K562 (cell line): ENCODE measurements around the gene PCDH9.

ENCODE experiments used
- CBFA2T2 ChIP-seq: fragments of 450-650 bp; conservative IDR thresholded peaks from 2 replicates; pipeline ENCODE4 v1.6.1; 2017; ENCODE audit warnings: mild to moderate bottlenecking
- ESRRA ChIP-seq: fragments of 450-650 bp; IDR thresholded peaks from 2 replicates; pipeline ENCODE4 v1.6.1; 2014; ENCODE audit warnings: low read depth, mild to moderate bottlenecking, moderate library complexity, borderline replicate concordance
- GATA2 ChIP-seq: sonication (generic); formaldehyde crosslinking; IDR thresholded peaks from 2 replicates; pipeline ENCODE4 v1.4.0; 2020; ENCODE audit warnings: mild to moderate bottlenecking, missing genetic modification reagents
- KLF6 ChIP-seq: fragments of 250-450 bp; sonication (Bioruptor Pico); IDR thresholded peaks from 2 replicates; pipeline ENCODE4 v1.4.0; 2020; ENCODE audit warnings: mild to moderate bottlenecking, moderate library complexity, borderline replicate concordance
- MEF2D ChIP-seq: conservative IDR thresholded peaks from 2 replicates; pipeline ENCODE4 v1.6.1; 2016; ENCODE audit warnings: low read depth, missing genetic modification characterization, missing compliant biosample characterization
- NFRKB ChIP-seq: fragments of 450-650 bp; IDR thresholded peaks from 2 replicates; pipeline ENCODE4 v1.6.1; 2016; ENCODE audit warnings: low read depth
- PHF8 ChIP-seq: fragments of 200-600 bp; sonication (generic); IDR thresholded peaks from 2 replicates; pipeline ENCODE4 v1.6.1; 2012; ENCODE audit warnings: mixed run types, mild to moderate bottlenecking, inconsistent platforms, low read length, moderate library complexity, borderline replicate concordance
- PRPF4 ChIP-seq: fragments of 200-400 bp; formaldehyde crosslinking; IDR thresholded peaks from one replicate; pipeline ENCODE4 v1.6.1; 2017; ENCODE audit warnings: low read length, low read depth, mild to moderate bottlenecking; ENCODE audit not compliant: insufficient read depth, poor library complexity, severe bottlenecking
- RBBP5 ChIP-seq: fragments of 200-600 bp; sonication (generic); IDR thresholded peaks from 2 replicates; pipeline ENCODE4 v1.6.1; 2012; ENCODE audit warnings: borderline replicate concordance, mild to moderate bottlenecking, low read length, control low read depth, inconsistent platforms; ENCODE audit not compliant: insufficient read depth, poor library complexity, severe bottlenecking
- SMARCE1 ChIP-seq: fragments of 450-650 bp; IDR thresholded peaks from 2 replicates; pipeline ENCODE4 v1.7.1; 2016; ENCODE audit warnings: mild to moderate bottlenecking
- ZFP30 ChIP-seq: fragments of 250-450 bp; sonication (Bioruptor Pico); IDR thresholded peaks from 2 replicates; pipeline ENCODE4 v1.8.0; 2022; ENCODE audit warnings: moderate library complexity, mild to moderate bottlenecking, inconsistent platforms, borderline replicate concordance
- TF ChIP-seq, protein P1 (sequence below): sonication (generic); formaldehyde crosslinking; IDR thresholded peaks from 2 replicates; pipeline ENCODE4 v1.9.0; 2022; ENCODE audit warnings: mild to moderate bottlenecking, missing genetic modification reagents
- TF ChIP-seq, protein P2 (sequence below): fragments of 450-650 bp; IDR thresholded peaks from 2 replicates; pipeline ENCODE4 v1.6.1; 2016; ENCODE audit warnings: missing biosample characterization, missing genetic modification characterization
- TF ChIP-seq, protein P3 (sequence below): fragments of 250-450 bp; sonication (Bioruptor Pico); IDR thresholded peaks from 2 replicates; pipeline ENCODE4 v1.5.0; 2021

DNA sequence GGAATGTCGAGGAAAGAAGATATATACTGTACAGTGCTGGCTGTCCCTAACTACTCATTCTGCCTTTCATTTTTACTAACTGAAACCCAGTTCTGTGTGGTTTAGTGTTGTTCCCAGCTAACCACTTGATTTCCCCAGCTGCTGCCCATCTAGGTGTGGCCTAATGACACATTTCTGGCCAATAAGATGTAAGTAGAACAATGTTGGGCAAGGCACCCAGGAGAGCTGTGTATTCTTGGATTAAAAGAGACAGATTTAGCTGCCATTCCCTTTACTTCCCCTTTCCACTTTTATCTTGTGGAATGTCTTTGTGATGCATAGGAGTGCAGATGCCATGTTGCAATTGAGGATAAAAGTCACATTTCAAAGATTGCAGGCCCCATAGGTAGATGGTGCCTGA is 28.3 kb upstream of the PCDH9 start:
- TF ChIP-seq, protein P1, sequence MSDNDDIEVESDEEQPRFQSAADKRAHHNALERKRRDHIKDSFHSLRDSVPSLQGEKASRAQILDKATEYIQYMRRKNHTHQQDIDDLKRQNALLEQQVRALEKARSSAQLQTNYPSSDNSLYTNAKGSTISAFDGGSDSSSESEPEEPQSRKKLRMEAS = no peak
- TF ChIP-seq GATA2 (CRISPR knock-in tag) (no peak), PRPF4 (no peak), NFRKB (no peak), SMARCE1 (no peak), KLF6 (CRISPR knock-in tag) (no peak), RBBP5 (no peak), ZFP30 (CRISPR knock-in tag) (no peak), ESRRA (no peak), PHF8 (no peak), CBFA2T2 (no peak), MEF2D (tag) (no peak)
- TF ChIP-seq, protein P2, sequence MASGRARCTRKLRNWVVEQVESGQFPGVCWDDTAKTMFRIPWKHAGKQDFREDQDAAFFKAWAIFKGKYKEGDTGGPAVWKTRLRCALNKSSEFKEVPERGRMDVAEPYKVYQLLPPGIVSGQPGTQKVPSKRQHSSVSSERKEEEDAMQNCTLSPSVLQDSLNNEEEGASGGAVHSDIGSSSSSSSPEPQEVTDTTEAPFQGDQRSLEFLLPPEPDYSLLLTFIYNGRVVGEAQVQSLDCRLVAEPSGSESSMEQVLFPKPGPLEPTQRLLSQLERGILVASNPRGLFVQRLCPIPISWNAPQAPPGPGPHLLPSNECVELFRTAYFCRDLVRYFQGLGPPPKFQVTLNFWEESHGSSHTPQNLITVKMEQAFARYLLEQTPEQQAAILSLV (tag) = no peak
- TF ChIP-seq, protein P3, sequence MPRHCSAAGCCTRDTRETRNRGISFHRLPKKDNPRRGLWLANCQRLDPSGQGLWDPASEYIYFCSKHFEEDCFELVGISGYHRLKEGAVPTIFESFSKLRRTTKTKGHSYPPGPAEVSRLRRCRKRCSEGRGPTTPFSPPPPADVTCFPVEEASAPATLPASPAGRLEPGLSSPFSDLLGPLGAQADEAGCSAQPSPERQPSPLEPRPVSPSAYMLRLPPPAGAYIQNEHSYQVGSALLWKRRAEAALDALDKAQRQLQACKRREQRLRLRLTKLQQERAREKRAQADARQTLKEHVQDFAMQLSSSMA (CRISPR knock-in tag) = no peak
